SK-N-SH (cell line): ENCODE results near the gene GRIA1. TPM values are rescaled to one million over a fixed set of nuclear protein-coding genes. Genes with fewer than 3 reads are reported as not detected.

Experiments used
- CTCF ChIA-PET: fragments of 300-600, 350-600 bp; formaldehyde crosslinking; extraction: SDS; loops from one replicate; lab custom pipeline; 2021; lab: Yijun Ruan, JAX
- POLR2A ChIA-PET: fragments of 350-600 bp; sonication (Branson Sonifier 250); formaldehyde crosslinking; extraction: SDS; loops from one replicate; lab custom pipeline; 2020; ENCODE audit warnings: antibody characterized with exemption, inconsistent platforms; lab: Yijun Ruan, JAX
- DNase-seq: peaks from one replicate; pipeline ENCODE4 v3.0.0; 2012
- H2AFZ ChIP-seq: fragments of 200-600 bp; sonication (generic); 2 replicates; pipeline ENCODE4 v1.8.1; 2016; ENCODE audit warnings: antibody characterized with exemption, mild to moderate bottlenecking, low read depth
- H3F3A ChIP-seq: fragments of 200-600 bp; sonication (generic); replicated peaks from 2 replicates; pipeline ENCODE3; 2016; ENCODE audit warnings: antibody characterized with exemption, mild to moderate bottlenecking; ENCODE audit not compliant: insufficient read depth
- H3K27ac ChIP-seq, 2 experiments: fragments of 200-500 bp in 1 of 2; fragments of 200-600 bp in 1 of 2; sonication (Bioruptor generic) in 1 of 2; sonication (generic), shearing (Covaris generic) in 1 of 2; 2 replicates each; pipeline versions ENCODE4 v1.5.1 to v1.6.1; 2014 to 2016; ENCODE audit warnings: low read depth in 2 of 2, inconsistent platforms in 1 of 2, low read length in 1 of 2, mild to moderate bottlenecking in 1 of 2, mixed read lengths in 1 of 2
- H3K27me3 ChIP-seq: fragments of 200-600 bp; sonication (generic), shearing (Covaris generic); 2 replicates; pipeline ENCODE4 v1.6.1; 2016; ENCODE audit warnings: mixed run types; ENCODE audit not compliant: insufficient read depth
- H3K36me3 ChIP-seq, 2 experiments: fragments of 200-500 bp in 1 of 2; fragments of 200-600 bp in 1 of 2; sonication (Bioruptor generic) in 1 of 2; sonication (generic) in 1 of 2; replicated peaks in 1 of 2; 2 replicates each; pipeline versions ENCODE3 to v1.5.1; 2014 to 2016; ENCODE audit warnings: low read length in 1 of 2, mild to moderate bottlenecking in 1 of 2; ENCODE audit not compliant: insufficient read depth in 2 of 2, control insufficient read depth in 1 of 2
- H3K4me1 ChIP-seq, 2 experiments: fragments of 200-500 bp in 1 of 2; fragments of 200-600 bp in 1 of 2; sonication (Bioruptor generic) in 1 of 2; sonication (generic), shearing (Covaris generic) in 1 of 2; 2 replicates each; pipeline versions ENCODE4 v1.5.1 to v1.6.1; 2014 to 2016; ENCODE audit warnings: low read depth in 1 of 2, low read length in 1 of 2, mixed run types in 1 of 2; ENCODE audit not compliant: insufficient read depth in 2 of 2, control insufficient read depth in 1 of 2
- H3K4me2 ChIP-seq: fragments of 200-600 bp; sonication (generic), shearing (Covaris generic); 2 replicates; pipeline ENCODE4 v1.6.1; 2017; ENCODE audit warnings: mixed run types
- H3K4me3 ChIP-seq, 2 experiments: fragments of 200-500 bp in 1 of 2; fragments of 200-600 bp in 1 of 2; sonication (Bioruptor generic) in 1 of 2; sonication (generic), shearing (Covaris generic) in 1 of 2; 2 replicates each; pipeline versions ENCODE4 v1.5.1 to v1.8.1; 2014 to 2016; ENCODE audit warnings: low read depth in 2 of 2, inconsistent platforms in 1 of 2, low read length in 1 of 2, mild to moderate bottlenecking in 1 of 2, mixed read lengths in 1 of 2, moderate library complexity in 1 of 2
- H3K79me2 ChIP-seq: fragments of 200-600 bp; sonication (generic); 2 replicates; pipeline ENCODE4 v1.8.1; 2017; ENCODE audit warnings: mild to moderate bottlenecking; ENCODE audit not compliant: insufficient read depth
- H3K9ac ChIP-seq: fragments of 200-600 bp; sonication (generic); 2 replicates; pipeline ENCODE4 v1.6.1; 2017; ENCODE audit warnings: mixed run types
- H3K9me2 ChIP-seq: fragments of 200-600 bp; sonication (generic); 2 replicates; pipeline ENCODE4 v1.6.1; 2017; ENCODE audit warnings: mixed run types
- H3K9me3 ChIP-seq: fragments of 200-600 bp; sonication (generic); 2 replicates; pipeline ENCODE4 v1.6.1; 2017; ENCODE audit warnings: mixed run types, mild to moderate bottlenecking, moderate library complexity
- H4K20me1 ChIP-seq: fragments of 200-600 bp; sonication (generic); 2 replicates; pipeline ENCODE4 v1.6.1; 2017; ENCODE audit warnings: mild to moderate bottlenecking, mixed run types; ENCODE audit not compliant: insufficient read depth
- CHD2 ChIP-seq: fragments of 150-350 bp; IDR thresholded peaks from 2 replicates; pipeline ENCODE4 v1.6.1; 2018; ENCODE audit warnings: low read length; ENCODE audit not compliant: partially characterized antibody
- EP300 ChIP-seq, 2 experiments: IDR thresholded peaks; 2 replicates each; pipeline versions ENCODE4 v1.4.0 to v1.6.1; 2012; ENCODE audit warnings: borderline replicate concordance in 1 of 2, low read depth in 1 of 2, low read length in 1 of 2
- POLR2AphosphoS5 ChIP-seq: IDR thresholded peaks from 2 replicates; pipeline ENCODE4 v1.6.1; 2012; ENCODE audit warnings: low read depth, low read length
- RCOR1 ChIP-seq: fragments of 150-350 bp; IDR thresholded peaks from 2 replicates; pipeline ENCODE4 v1.6.1; 2017; ENCODE audit warnings: antibody characterized with exemption, low read length
- RFX5 ChIP-seq: IDR thresholded peaks from 2 replicates; pipeline ENCODE4 v1.6.1; 2012; ENCODE audit warnings: mild to moderate bottlenecking, improper control_type of control experiment, low read length
- SIN3A ChIP-seq: IDR thresholded peaks from 2 replicates; pipeline ENCODE4 v1.6.1; 2012; ENCODE audit warnings: low read depth, mild to moderate bottlenecking, low read length, moderate library complexity, borderline replicate concordance
- TAF1 ChIP-seq: IDR thresholded peaks from 2 replicates; pipeline ENCODE4 v1.6.1; 2012; ENCODE audit warnings: low read depth, mild to moderate bottlenecking, low read length, moderate library complexity, borderline replicate concordance
- TEAD4 ChIP-seq: IDR thresholded peaks from 2 replicates; pipeline ENCODE4 v1.4.0; 2012; ENCODE audit warnings: mild to moderate bottlenecking, borderline replicate concordance; ENCODE audit not compliant: insufficient read depth
- WGBS: methylation state at CpG from one replicate; pipeline ENCODE4 v1.1.6; 2017; ENCODE audit warnings: low lambda C conversion rate; 5-methylcytosine and 5-hydroxymethylcytosine counted together
- polyA plus RNA-seq, 3 experiments: library from polyadenylated mRNA; depleted of rRNA; stranded (reverse); fragments of >200 nt; gene quantifications; 2 replicates each; pipeline ENCODE4 v1.2.3, GENCODE V29; 2012
- TF ChIP-seq, protein P1 (sequence below): IDR thresholded peaks from 2 replicates; pipeline ENCODE4 v1.4.0; 2012; ENCODE audit warnings: low read depth, borderline replicate concordance
- TF ChIP-seq, protein P2 (sequence below): IDR thresholded peaks from 2 replicates; pipeline ENCODE4 v1.4.0; 2012; ENCODE audit warnings: low read depth
- TF ChIP-seq, protein P3 (sequence below): fragments of 150-350 bp; IDR thresholded peaks from 2 replicates; pipeline ENCODE4 v1.6.1; 2016; ENCODE audit warnings: mild to moderate bottlenecking, low read depth, low read length
- TF ChIP-seq, protein P4 (sequence below): IDR thresholded peaks from 2 replicates; pipeline ENCODE4 v1.6.1; 2012; ENCODE audit warnings: mild to moderate bottlenecking, low read depth, low read length, moderate library complexity
- TF ChIP-seq, protein P5 (sequence below): IDR thresholded peaks from 2 replicates; pipeline ENCODE4 v1.4.0; 2012; ENCODE audit warnings: low read depth, borderline replicate concordance

The GRIA1 gene
- polyA plus RNA-seq, 1 of the 3 experiments (the other 2 are of a cell fraction) = 0.35 TPM

DNA sequence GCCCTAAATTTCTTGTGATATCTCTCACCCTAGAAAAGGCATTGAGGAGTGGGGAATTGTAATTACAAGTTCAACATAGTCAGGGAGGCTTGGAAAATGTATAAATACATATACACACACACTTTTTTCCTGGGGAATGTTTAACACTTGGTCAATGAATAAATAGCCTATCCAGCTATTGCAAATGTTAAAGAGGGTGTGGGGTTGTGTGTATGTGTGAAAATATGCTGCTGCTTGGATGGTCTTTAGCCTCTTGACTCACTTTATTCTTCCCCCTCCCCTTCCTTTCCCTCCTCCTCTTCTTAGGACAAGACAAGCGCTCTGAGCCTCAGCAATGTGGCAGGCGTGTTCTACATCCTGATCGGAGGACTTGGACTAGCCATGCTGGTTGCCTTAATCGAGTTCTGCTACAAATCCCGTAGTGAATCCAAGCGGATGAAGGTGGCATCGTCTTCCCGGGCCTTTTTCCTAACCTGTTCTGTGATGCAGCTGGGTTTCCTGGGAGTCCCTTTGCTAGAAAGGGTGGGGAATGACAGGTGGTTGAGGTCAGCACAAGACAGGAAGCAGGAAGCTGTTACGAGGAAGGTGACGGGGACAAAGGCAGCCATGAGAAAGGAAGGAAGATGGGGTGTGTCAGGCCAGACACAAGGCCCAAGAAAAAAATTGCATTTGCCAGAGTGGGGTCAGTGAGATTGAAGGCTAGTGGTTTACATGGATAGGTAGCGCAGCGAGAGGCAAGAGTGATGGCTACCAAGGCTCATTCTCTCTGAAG lies 311.8 kb downstream of the GRIA1 start (continued):
- TF ChIP-seq, protein P1, sequence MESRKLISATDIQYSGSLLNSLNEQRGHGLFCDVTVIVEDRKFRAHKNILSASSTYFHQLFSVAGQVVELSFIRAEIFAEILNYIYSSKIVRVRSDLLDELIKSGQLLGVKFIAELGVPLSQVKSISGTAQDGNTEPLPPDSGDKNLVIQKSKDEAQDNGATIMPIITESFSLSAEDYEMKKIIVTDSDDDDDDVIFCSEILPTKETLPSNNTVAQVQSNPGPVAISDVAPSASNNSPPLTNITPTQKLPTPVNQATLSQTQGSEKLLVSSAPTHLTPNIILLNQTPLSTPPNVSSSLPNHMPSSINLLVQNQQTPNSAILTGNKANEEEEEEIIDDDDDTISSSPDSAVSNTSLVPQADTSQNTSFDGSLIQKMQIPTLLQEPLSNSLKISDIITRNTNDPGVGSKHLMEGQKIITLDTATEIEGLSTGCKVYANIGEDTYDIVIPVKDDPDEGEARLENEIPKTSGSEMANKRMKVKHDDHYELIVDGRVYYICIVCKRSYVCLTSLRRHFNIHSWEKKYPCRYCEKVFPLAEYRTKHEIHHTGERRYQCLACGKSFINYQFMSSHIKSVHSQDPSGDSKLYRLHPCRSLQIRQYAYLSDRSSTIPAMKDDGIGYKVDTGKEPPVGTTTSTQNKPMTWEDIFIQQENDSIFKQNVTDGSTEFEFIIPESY = no peak
- TF ChIP-seq, protein P2, sequence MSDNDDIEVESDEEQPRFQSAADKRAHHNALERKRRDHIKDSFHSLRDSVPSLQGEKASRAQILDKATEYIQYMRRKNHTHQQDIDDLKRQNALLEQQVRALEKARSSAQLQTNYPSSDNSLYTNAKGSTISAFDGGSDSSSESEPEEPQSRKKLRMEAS = no peak
- TF ChIP-seq, all 33 proteins: peak for 0

DNA sequence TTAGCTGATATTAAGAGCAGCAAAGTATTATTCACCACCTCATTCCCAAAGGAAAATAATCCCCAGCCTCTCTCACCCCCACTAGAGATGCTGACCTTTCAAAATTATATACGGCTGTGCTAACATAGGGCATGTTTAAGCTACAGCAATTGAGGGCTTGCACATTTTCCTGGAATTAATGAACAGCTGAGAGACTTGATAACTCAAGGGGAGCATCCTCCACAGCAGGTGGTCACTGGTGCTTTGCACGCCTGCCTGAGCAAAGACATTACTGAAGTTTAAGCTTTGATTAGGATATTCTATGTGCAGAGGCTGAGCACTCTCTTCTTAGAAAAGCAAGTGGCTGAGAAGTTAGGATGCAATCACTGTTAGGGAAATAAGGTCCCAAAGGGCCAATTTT lies 317.3 kb downstream of the GRIA1 start:
- no peak overlapping the region for H2AFZ ChIP-seq
- H3K27ac ChIP-seq = no peak overlapping the region
- DNase-seq = no peak
- 42% methylated on average over 2 of the region's 2 CpGs for WGBS
- H3K79me2 ChIP-seq = no peaks in the 10 kb centered on the region
- no peak overlapping the region for H3K4me3 ChIP-seq
- POLR2A ChIA-PET = no interaction called here
- H3K9ac ChIP-seq = no peak overlapping the region
- H3F3A ChIP-seq = no peaks in the 10 kb centered on the region
- H3K36me3 ChIP-seq = no peaks in the 10 kb centered on the region
- no peaks in the 10 kb centered on the region for H3K9me2 ChIP-seq
- CTCF ChIA-PET = interaction anchor here (1.0 to 1.4 kb wide), 2 partner anchors 9 to 14 kb away, joined by 3 read pairs; no protein-coding TSS in a partner anchor
- no peak overlapping the region for H3K4me2 ChIP-seq
- no peaks in the 10 kb centered on the region for H4K20me1 ChIP-seq
- H3K27me3 ChIP-seq = no peaks in the 10 kb centered on the region
- TF ChIP-seq, protein P3, sequence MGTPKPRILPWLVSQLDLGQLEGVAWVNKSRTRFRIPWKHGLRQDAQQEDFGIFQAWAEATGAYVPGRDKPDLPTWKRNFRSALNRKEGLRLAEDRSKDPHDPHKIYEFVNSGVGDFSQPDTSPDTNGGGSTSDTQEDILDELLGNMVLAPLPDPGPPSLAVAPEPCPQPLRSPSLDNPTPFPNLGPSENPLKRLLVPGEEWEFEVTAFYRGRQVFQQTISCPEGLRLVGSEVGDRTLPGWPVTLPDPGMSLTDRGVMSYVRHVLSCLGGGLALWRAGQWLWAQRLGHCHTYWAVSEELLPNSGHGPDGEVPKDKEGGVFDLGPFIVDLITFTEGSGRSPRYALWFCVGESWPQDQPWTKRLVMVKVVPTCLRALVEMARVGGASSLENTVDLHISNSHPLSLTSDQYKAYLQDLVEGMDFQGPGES = no peak
- TF ChIP-seq SIN3A = no peak
- no peak for TF ChIP-seq RCOR1
- TF ChIP-seq, protein P2 = no peak
- no peak for TF ChIP-seq EP300 (IDR thresholded peaks at IDR 0.05; ENCODE audit: borderline replicate concordance in 1 of 2, low read depth in 1 of 2, low read length in 1 of 2)
- TF ChIP-seq POLR2AphosphoS5 = no peak
- TF ChIP-seq RFX5 = no peak
- no peak for TF ChIP-seq TEAD4
- TF ChIP-seq, all 33 proteins: peak for 0
- Histone ChIP-seq H3K4me1 (no peaks in the 10 kb centered on the region), H3K9me3 (no peaks in the 10 kb centered on the region)

DNA sequence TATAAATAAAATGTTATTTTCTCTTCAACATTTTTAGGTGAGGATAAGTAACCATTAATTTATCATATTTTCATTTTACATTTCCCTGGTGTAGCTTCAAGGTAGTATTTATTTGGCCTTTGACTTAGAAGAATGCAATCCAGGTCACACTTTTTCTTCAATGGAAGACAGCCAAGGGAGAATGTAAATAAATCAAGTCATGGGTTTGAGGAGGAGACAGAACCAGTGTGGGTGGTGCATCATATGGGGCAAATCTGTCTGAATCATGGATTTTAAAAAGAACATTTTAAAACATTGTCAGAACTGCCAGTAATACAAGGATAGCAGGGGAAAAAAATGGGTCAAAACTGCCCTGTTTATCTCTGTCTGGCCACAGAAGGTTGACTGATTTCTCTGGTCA lies 318.7 kb downstream of the GRIA1 start:
- Histone ChIP-seq H4K20me1 (no peaks in the 10 kb centered on the region), H3K4me2 (no peak overlapping the region), H3K9me2 (no peaks in the 10 kb centered on the region), H3K4me1 (no peaks in the 10 kb centered on the region), H2AFZ (no peak overlapping the region), H3F3A (no peaks in the 10 kb centered on the region), H3K4me3 (no peak overlapping the region), H3K27me3 (no peaks in the 10 kb centered on the region), H3K79me2 (no peaks in the 10 kb centered on the region), H3K9me3 (no peaks in the 10 kb centered on the region), H3K27ac (no peak overlapping the region), H3K9ac (no peak overlapping the region), H3K36me3 (no peaks in the 10 kb centered on the region)
- CTCF ChIA-PET = no interaction called here
- DNase-seq = no peak
- POLR2A ChIA-PET = no interaction called here
- no peak for TF ChIP-seq POLR2AphosphoS5
- TF ChIP-seq, protein P4, sequence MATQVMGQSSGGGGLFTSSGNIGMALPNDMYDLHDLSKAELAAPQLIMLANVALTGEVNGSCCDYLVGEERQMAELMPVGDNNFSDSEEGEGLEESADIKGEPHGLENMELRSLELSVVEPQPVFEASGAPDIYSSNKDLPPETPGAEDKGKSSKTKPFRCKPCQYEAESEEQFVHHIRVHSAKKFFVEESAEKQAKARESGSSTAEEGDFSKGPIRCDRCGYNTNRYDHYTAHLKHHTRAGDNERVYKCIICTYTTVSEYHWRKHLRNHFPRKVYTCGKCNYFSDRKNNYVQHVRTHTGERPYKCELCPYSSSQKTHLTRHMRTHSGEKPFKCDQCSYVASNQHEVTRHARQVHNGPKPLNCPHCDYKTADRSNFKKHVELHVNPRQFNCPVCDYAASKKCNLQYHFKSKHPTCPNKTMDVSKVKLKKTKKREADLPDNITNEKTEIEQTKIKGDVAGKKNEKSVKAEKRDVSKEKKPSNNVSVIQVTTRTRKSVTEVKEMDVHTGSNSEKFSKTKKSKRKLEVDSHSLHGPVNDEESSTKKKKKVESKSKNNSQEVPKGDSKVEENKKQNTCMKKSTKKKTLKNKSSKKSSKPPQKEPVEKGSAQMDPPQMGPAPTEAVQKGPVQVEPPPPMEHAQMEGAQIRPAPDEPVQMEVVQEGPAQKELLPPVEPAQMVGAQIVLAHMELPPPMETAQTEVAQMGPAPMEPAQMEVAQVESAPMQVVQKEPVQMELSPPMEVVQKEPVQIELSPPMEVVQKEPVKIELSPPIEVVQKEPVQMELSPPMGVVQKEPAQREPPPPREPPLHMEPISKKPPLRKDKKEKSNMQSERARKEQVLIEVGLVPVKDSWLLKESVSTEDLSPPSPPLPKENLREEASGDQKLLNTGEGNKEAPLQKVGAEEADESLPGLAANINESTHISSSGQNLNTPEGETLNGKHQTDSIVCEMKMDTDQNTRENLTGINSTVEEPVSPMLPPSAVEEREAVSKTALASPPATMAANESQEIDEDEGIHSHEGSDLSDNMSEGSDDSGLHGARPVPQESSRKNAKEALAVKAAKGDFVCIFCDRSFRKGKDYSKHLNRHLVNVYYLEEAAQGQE = no peak
- no peak for TF ChIP-seq CHD2
- TF ChIP-seq RFX5 = no peak
- TF ChIP-seq TAF1 = no peak
- TF ChIP-seq, protein P3 = no peak
- TF ChIP-seq, protein P5, sequence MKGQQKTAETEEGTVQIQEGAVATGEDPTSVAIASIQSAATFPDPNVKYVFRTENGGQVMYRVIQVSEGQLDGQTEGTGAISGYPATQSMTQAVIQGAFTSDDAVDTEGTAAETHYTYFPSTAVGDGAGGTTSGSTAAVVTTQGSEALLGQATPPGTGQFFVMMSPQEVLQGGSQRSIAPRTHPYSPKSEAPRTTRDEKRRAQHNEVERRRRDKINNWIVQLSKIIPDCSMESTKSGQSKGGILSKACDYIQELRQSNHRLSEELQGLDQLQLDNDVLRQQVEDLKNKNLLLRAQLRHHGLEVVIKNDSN = no peak
